GM19351 (cell line): ENCODE measurements around the gene CLDN20.
A peak's percentile ranks its signal among the peaks of the same experiment; 100 is the strongest.

Experiments
- ATAC-seq: cut with Tn5 transposase; IDR thresholded peaks from one replicate; pipeline ENCODE4 v1.9.1; 2021; ENCODE audit warnings: mild to moderate bottlenecking, moderate library complexity; ENCODE audit not compliant: unreplicated experiment

CLDN20 gene

DNA sequence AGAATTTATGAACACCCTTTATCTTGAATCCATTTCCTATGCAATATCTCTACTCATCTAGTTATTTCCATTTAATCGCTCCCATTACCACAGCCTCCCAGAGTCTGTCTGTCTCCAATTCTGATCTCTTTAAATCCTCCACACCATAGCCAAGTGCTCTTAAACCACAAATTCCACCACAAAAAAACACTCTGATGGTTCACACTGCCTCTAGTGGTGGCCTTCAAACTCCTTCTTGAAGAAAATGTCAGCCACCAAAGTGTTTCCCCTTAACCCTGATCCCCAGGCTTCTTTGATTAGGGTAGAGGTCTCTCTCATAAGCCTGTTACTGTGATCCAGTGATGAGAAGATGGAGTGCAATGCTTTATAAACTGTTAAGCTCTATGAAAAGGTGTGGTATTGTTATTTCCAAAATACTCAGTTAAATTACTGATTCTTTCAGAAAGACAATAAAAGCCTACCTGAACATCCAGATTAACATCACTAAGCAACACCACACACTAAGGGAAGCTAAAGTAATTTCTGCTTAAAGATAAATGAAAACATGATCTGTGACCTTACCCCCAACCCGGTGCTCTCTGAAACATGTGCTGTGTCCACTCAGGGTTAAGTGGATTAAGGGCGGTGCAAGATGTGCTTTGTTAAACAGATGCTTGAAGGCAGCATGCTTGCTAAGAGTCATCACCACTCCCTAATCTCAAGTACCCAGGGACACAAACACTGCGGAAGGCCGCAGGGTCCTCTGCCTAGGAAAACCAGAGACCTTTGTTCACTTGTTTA is 4.5 kb downstream of the CLDN20 start:
- ATAC-seq: peak; percentile 80

DNA sequence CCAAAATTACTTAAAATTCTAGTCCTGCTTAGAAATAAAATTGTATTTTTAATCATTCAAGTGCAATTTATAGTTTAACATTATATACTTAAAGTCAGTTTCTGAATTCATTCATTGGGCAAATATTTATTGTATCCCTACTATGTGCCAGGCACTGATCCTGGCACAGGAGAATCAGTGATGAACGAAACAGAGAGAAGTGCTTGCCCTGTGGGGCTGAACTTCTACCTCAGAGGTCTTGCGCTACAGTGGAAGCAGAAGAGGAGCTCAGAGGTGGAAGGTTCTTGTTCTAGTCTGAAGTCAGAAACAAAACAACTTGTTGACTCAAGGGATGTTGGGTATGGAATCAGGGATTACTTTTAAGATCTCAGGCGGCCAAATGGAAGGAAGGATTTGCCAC is 6.0 kb downstream of the CLDN20 start:
- no peak for ATAC-seq

DNA sequence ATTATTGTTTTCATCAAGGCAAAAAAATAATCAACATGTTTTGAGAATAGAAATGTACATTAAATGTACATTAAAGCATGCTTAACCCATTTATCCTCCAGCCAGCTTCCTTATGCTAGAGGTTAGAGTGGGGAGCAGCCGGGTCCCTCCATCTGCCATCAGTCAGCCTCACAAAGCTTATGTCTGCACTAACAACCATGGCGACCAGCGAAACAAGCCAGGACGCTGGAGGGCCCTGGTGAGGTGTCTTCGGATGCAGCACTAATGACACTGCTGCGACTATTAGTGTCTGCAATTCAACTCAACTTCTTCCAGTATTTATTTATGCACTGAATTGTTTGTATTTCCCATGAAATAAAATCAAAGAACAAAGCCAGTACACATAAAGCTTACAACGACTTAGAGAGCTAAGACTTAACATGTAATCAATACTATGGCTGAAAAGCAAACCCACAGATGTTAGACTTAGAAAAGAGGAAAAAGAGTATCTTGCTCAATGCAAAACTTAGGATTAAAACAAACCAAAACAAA is 6.8 kb downstream of the CLDN20 start:
- ATAC-seq: no peak

DNA sequence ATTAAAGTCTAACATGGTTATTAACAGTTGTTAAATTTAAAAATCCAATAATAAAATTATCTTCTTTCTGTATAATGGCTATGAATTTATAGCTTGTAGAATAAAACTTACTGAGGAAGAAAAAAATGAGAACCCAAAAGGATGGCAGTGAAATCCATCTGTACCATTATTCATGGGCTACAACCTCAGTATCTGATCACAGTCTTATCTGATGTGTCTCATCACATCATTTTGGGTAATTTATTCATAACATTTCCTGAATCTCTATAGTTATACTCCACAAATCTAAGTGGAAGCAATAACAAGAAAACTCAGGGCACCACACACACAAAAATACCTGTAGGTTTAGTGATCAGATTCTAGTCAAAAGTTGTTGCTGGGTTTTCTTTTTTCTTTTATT is 7.3 kb downstream of the CLDN20 start:
- ATAC-seq: no peak

DNA sequence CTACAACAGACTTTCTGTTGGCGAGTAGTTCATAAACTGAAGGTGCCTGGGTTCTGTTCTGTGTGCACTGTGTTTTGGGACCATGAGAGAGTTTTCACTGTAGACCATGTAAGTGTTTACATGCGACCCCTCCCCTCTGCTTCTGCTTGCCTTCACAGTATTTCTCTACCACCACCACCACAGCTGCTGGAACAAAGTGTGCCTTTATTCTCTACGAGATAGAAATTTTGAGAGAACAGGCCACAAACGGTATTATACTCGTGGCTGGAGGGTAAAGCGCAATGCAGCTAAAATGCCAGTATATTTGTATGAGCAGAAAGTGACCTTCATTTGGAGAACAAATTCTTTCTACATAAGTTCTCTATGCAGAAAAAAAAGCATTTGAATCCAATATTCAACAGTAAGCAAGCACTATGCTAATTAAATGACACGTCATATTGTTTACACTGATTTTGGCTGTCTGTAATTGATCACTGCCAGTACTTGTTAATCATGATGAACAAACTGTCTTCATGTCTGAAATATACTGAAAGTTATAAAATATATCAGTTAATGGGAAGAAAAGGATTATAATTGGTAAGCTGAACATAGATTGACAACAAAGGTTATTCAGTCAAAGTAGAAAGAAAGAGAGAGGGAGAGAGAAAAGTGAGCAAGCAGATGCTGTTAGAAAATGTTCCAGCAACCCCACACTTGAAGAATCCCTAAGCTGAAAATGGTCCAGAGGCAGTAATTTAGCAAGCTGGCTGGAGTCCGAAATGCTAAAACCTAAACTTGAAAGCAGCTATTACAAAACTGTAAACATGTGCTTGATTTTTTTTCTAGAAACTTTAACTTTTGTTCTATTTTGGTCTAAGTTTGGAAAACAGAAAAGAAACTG is 8.8 kb downstream of the CLDN20 start:
- ATAC-seq: no peak

DNA sequence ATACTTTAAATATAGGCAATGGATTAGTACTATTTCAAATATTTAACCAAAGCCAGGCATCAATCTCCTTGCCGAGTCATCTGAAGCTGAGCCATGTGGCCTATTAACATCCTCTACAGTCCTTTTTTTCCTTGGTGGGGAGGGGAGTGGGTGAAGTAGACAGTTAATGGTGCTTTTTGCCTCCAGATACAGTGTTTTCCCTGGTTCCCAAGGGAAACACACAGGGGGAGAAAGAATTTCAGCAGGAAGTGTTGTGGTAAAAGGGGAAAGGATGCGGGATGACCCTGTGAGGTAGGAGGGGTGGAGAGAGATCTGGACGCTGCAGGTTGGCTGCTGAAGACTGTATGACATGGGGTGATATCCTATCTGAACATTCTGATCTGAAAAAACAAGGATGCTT is 9.6 kb downstream of the CLDN20 start:
- no peak for ATAC-seq

DNA sequence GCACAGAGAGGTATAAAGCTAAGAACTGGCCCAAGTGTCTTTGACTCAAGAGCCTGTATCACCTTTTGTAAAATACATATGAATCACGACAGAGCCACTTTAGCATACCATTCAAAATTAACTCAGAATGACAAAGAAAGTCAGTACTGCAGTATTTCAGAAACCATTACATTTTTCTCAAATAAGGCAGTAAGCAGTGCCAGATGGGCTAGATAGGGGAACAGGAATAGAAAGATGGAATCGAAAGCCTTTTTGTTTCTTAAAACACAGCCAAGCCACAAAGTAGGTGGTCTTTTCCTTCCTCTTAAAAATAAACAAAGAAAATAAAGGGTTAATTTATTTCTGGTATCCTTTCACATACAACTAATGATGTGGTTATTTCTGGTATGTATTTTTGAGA is 10.3 kb downstream of the CLDN20 start:
- ATAC-seq: no peak

DNA sequence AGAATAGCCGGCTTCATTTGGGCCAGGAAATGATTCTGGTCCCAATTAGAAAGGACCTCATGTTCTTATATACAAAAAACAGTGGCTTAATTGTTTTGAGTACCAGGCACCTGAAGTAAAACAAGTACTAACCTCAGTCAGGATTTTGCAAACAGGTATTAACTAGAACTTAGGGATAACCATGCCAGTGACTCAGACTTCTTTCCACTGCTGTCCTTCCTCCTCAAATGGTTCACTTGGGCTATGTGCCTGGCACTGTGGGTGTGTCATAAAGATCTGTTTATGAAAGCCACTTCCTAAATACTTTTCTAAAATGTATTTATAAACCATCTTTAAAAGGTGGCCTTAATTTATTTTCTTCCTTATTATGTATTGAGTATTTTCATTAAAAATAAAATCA is 10.7 kb downstream of the CLDN20 start:
- no peak for ATAC-seq

DNA sequence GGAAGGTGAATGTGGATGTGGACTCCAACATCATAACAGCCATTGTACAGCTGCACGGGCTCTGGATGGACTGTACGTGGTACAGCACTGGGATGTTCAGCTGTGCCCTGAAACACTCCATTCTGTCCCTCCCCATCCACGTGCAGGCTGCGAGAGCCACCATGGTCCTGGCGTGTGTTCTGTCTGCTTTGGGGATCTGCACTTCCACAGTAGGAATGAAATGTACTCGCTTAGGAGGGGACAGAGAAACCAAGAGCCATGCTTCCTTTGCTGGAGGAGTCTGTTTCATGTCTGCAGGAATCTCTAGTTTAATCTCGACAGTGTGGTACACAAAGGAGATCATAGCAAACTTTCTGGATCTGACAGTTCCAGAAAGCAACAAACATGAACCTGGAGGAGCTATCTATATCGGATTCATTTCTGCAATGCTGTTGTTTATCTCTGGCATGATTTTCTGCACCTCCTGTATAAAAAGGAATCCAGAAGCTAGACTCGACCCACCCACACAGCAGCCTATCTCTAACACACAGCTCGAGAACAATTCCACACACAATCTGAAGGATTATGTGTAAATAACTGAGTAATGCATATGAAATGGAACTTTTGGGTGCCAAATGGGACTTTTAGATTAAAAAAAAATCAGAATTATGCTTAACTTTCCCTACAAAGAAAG is 12.1 kb downstream of the CLDN20 start:
- ATAC-seq: no peak

DNA sequence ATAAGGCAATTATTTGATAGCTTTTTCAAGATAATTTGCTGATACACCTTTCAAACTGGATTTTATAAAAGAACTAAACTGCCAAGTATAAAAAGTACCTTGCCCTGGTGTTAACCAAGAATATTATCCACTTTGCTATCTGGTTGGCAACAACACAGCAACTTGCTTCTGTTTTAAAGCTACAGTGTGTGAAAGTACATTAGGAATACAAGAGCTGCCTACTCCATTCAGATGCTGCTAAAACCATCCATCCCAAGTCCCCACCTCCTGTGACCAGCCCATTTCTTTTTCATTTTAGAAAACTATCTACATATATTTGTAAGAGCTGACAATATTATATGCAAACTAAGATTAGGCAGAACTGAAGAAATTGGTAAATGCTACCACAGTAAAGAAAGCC is 12.8 kb downstream of the CLDN20 start:
- no peak for ATAC-seq

DNA sequence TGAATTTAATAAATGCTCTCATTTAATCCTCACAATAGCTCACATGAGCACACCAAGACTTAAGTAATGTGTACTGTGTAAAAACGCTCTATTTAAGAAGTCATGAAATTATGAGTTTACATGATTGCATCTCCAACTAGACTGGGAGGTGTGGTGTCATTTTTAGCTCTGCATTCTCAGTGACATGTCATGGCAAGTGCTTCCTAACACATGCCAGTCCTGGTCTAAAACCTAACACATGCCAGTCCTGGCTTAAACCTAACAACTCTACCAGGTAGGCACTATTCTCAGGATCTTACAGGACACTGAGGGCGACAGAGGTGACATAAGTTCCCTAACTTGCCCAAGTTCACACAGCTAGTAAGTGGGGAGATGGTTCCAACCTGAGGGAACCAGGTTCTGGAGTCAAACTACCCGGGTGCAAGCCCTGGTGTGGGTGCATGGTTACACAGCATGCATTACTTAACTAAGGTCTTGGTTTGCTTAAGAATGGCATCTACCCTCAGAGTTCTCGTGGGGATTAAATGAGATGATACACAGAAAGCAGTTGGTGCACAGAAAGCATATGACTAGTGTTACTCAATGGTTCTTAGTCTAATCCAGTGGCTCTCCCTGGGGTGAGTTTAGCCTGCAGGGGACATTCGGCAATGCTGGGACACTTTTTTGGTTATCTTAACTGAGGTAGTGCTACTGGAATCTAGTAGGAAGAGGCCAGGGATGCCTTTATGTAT is 14.7 kb downstream of the CLDN20 start:
- no peak for ATAC-seq

DNA sequence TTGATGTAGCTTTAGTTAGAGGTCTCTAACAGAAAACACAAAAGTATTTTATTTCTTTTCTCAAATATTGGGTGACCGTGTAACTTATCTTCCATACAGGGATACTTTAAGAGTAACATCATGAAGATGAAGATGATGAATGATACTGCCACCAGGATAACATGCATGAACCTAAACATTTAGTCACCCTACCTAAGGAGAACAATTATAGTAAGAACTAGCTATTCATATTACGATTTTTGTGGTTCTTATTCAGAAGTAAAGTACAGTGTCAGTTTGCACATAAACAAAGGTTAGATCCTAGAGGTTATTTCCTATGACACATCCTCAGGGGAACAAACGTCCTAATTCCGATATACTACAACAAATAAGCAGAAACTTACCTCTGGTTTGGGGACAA is 21.0 kb downstream of the CLDN20 start:
- no peak for ATAC-seq

DNA sequence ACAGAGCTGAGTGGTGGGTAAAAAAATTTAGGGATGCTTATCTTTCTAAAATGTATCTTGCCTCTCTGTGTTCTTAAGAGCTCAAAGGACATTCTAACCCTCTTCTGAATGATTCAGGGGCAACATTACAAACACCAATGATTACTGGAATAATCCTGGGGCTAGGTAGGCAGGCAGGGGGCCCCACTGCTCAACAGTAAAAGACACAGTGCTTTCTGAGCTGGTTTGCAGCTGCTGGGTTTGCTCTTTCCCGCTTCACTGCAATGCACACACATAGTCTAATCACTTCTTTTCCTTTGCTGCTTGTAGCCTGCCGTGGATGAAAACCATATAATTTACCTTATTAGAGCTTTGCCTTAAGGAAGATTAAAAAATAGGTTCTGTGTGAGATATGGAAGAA is 23.9 kb downstream of the CLDN20 start:
- ATAC-seq: no peak

DNA sequence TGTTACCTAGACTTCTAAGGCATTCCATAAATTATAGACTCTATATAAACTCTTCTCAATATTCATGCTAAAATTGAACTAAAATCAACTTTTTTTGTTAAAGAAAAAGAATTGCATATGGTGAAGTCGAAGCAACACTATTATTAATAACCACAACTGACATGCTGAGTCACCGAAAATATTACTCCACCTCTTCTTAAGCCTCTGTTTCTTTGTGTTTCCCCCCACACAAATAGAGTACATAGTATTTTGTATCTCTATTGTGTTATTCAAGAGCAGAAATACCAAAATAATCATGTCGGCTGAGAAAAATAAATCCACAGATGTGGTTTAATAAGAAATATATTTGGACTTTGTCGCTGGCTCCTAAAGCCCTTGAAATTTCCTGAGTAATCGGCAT is 26.7 kb downstream of the CLDN20 start:
- no peak for ATAC-seq

DNA sequence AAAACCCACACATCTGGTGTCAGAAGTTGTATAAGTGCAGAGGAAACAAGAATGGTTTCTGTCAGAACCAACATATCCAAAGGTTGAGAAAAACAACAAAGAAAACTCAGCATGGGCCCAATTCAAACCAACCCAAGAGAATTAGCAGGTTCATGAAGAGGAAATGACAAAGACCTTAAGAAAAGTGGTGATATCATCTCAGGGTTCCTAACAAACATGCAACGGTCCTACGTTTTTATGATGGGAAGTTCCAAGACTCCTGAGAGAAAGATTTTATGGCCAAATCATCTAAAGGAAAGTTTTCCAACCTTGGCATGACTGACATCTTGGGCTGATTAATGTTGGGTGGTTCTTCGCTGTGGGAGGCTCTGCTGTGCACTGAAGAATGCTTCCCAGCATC is 27.5 kb downstream of the CLDN20 start:
- no peak for ATAC-seq

DNA sequence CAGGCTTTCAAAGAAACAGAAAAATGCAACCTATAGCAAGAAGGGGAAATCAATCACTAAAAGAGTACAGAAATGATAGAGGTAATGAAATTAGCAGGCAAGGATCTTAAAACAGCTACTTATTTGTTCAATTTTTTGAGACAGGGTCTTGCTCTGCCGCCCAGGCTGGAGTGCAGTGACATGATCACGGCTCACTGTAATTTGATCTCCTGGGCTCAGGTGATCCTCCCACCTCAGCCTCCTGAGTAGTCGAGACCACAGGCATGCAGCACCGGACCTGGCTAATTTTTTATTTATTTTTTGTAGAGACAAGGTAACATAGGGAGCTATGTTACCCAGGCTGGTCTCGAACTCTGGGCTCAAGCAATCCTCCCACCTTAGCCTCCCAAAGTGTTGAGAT is 28.9 kb downstream of the CLDN20 start:
- no peak for ATAC-seq

DNA sequence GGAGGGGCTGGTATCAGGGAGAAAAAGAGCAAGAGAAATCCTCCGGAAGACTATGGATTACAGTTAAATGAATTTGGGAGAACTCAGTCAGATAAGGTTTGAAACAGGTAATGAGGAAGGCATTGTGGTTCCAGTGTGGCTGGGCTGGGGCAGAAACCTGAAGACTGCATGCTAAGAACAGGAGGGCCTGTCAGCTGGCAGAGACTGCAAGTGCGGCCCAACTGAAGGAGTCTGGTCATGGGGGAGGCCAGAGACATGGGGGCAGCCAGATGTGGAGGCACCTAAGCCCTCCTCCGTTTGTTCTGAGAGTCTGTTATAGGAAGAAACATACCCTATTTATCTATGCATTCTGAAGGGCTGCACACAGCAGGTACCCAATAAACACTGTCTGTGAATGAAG is 33.9 kb downstream of the CLDN20 start:
- no peak for ATAC-seq

DNA sequence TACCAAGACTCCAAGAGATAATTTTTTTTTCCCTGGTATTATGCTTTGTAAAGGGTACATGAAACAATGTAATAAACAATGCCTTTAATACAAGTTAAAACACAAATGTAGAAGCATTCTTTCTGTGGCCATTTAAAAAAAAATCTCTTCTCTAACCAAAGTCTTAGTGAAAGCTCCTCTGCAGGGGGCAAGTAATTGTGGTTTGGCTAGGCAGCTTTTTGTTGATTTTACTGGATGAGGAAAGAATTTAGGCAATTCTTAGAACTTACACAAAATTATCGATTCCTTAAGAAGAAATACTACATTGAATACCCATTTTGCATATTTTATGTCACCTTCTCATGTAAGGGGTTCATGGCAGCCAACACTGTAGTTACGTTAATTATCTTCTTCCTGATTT is 38.1 kb downstream of the CLDN20 start:
- ATAC-seq: no peak

DNA sequence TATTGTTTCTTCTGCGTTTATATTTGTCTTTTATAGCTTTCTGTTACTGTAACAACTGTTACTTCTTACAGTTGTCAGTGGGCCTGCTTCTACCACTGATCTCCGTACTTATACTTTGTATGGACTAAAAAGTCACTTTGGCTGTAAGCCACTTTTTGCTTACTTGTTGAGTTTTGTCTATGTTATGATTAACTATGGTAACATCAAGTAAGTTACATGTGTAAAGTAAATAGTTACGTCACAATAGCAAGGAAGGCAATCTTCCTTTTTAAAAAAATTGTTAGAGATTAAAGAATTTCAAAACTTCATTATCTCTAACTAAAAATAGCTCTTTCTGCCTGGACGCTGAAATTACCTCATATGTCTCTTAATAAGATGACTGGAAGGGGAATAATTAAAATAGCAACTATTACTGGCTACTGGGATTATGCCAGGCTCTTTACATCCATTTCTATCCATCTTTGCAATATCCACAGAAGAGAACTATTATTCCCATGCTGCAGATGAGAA is 39.6 kb downstream of the CLDN20 start:
- ATAC-seq: no peak

DNA sequence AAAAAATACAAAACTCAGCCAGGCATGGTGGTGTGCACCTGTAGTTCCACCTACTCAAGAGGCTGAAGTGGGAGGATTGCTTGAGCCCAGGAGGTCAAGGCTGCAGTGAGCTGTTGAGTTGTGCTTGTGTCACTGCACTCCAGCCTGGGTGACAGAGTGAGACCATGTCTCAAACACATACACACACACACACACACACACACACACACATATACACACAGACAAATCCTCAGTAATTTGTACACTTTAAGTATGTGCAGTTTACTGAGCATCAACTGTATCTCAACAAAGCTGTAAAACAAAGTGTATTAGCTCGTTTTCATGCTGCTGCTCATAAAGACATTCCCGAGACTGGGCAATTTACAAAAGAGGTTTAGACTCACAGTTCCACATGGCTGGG is 43.1 kb downstream of the CLDN20 start:
- ATAC-seq: no peak

DNA sequence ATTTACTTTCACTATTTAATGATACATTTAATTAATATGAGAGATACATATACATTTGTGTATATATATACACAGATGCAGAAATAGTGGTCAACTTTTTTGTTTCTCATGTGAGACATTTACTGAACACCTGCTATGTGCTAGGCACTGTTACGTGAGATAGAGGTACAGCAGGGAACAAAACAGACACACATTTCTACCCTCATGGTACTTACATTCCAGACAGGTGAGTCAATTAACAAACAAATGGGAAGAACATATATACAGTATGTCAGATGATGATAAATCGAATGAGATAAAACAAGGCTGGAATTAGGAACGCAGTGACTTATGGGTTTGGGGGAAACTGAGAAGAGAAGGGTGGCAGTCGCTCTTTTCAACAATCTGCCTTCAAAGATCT is 45.3 kb downstream of the CLDN20 start:
- ATAC-seq: no peak
